Measurements from ENCODE around the gene IL20RB. TPM values are rescaled to one million over a fixed set of nuclear protein-coding genes. Genes with fewer than 3 reads are reported as not detected.

The IL20RB gene
- total and polyA plus RNA-seq, 2 donors from 2014 or later, result 0.79 TPM; not detected in 1

DNA sequence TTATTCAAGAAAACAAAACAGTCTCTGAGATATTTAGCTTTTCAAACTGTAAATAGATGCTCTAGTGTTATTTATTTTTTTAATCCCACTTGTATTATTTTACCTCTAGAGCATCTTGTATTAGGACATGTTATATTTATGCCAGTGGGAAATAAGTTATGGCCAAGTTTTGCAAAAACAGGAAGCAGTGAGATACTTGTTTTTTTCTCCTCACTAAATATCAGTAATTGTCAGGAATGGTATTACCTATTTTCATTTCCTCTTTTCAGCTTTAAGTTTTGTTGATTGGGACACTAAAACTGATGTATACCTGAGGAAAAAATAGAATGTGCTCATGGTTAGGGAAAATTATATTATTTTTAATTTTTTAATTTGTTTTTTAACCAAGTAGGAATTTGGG is 8.6 kb upstream of the IL20RB start:
- DNase-seq (no peak), FAIRE-seq (no peak)
- H3K4me1 ChIP-seq (ENCODE audit: control insufficient read depth in 2 of 3, insufficient read depth in 2 of 3, low read depth in 1 of 3, low read length in 3 of 3), result no peaks in the 10 kb centered on the region
- no peak overlapping the region for H3K4me3 ChIP-seq (ENCODE audit: low read length in 3 of 3)
- no peak overlapping the region for H3K27ac ChIP-seq (ENCODE audit: low read depth in 2 of 2, low read length in 2 of 2)
- H3K27me3 ChIP-seq (ENCODE audit: control insufficient read depth, insufficient read depth, low read length), result no peaks in the 10 kb centered on the region
- TF ChIP-seq CTCF (IDR thresholded peaks at IDR 0.05; ENCODE audit: borderline replicate concordance, extremely low read depth, insufficient read depth), result no peak
- intact Hi-C loops (cut with DNase I), result no loop called here
- no peaks in the 10 kb centered on the region for H3K36me3 ChIP-seq (ENCODE audit: control insufficient read depth in 2 of 3, insufficient read depth in 3 of 3, low read length in 3 of 3)
- H3K9me3 ChIP-seq (ENCODE audit: control insufficient read depth in 2 of 3, insufficient read depth in 1 of 3, low read length in 3 of 3), result no peaks in the 10 kb centered on the region
- no peak overlapping the region for H3K9ac ChIP-seq (ENCODE audit: low read length in 3 of 3)

- TF ChIP-seq CTCF (IDR thresholded peaks at IDR 0.05; ENCODE audit: borderline replicate concordance, extremely low read depth, insufficient read depth), result no peak
- intact Hi-C loops (cut with DNase I), result no loop called here
- DNase-seq, result no peak
Observed at GRCh38 chr3:136949708-136950107, 8.1 kb upstream of the IL20RB start.

GRCh38 chr3:136950623-136951022 is 7.2 kb upstream of the IL20RB start:
- no peak for TF ChIP-seq CTCF (IDR thresholded peaks at IDR 0.05; ENCODE audit: borderline replicate concordance, extremely low read depth, insufficient read depth)
- no peak overlapping the region for H3K9ac ChIP-seq (ENCODE audit: low read length in 3 of 3)
- H3K27me3 ChIP-seq (ENCODE audit: control insufficient read depth, insufficient read depth, low read length), result no peaks in the 10 kb centered on the region
- no peak overlapping the region for H3K27ac ChIP-seq (ENCODE audit: low read depth in 2 of 2, low read length in 2 of 2)
- DNase-seq (no peak), FAIRE-seq (no peak)
- peaks cover 0 to 10% (median 4%) of the 10 kb centered on the region in 3 donors for H3K4me1 ChIP-seq (ENCODE audit: control insufficient read depth in 2 of 3, insufficient read depth in 2 of 3, low read depth in 1 of 3, low read length in 3 of 3)
- no peaks in the 10 kb centered on the region for H3K36me3 ChIP-seq (ENCODE audit: control insufficient read depth in 2 of 3, insufficient read depth in 3 of 3, low read length in 3 of 3)
- intact Hi-C loops (cut with DNase I), result no loop called here
- no peak overlapping the region for H3K4me3 ChIP-seq (ENCODE audit: low read length in 3 of 3)
- no peaks in the 10 kb centered on the region for H3K9me3 ChIP-seq (ENCODE audit: control insufficient read depth in 2 of 3, insufficient read depth in 1 of 3, low read length in 3 of 3)

More at GRCh38 chr3:136949708-136950107, 8.1 kb upstream of the IL20RB start:
- Histone ChIP-seq H3K4me3 (ENCODE audit: low read length in 3 of 3) (no peak overlapping the region), H3K9ac (ENCODE audit: low read length in 3 of 3) (no peak overlapping the region), H3K27ac (ENCODE audit: low read depth in 2 of 2, low read length in 2 of 2) (no peak overlapping the region), H3K4me1 (ENCODE audit: control insufficient read depth in 2 of 3, insufficient read depth in 2 of 3, low read depth in 1 of 3, low read length in 3 of 3) (peaks cover 0 to 5% (median 0%) of the 10 kb centered on the region in 3 donors), H3K36me3 (ENCODE audit: control insufficient read depth in 2 of 3, insufficient read depth in 3 of 3, low read length in 3 of 3) (no peaks in the 10 kb centered on the region), H3K9me3 (ENCODE audit: control insufficient read depth in 2 of 3, insufficient read depth in 1 of 3, low read length in 3 of 3) (no peaks in the 10 kb centered on the region), H3K27me3 (ENCODE audit: control insufficient read depth, insufficient read depth, low read length) (no peaks in the 10 kb centered on the region)
- FAIRE-seq, result peak; percentile 58

GRCh38 chr3:136952292-136952691 is 5.5 kb upstream of the IL20RB start:
- no peak overlapping the region for H3K4me3 ChIP-seq (ENCODE audit: low read length in 3 of 3)
- H3K27me3 ChIP-seq (ENCODE audit: control insufficient read depth, insufficient read depth, low read length), result no peaks in the 10 kb centered on the region
- no peaks in the 10 kb centered on the region for H3K9me3 ChIP-seq (ENCODE audit: control insufficient read depth in 2 of 3, insufficient read depth in 1 of 3, low read length in 3 of 3)
- peaks cover 0 to 13% (median 7%) of the 10 kb centered on the region in 3 donors for H3K4me1 ChIP-seq (ENCODE audit: control insufficient read depth in 2 of 3, insufficient read depth in 2 of 3, low read depth in 1 of 3, low read length in 3 of 3)
- H3K9ac ChIP-seq (ENCODE audit: low read length in 3 of 3), result no peak overlapping the region
- no peak for TF ChIP-seq CTCF (IDR thresholded peaks at IDR 0.05; ENCODE audit: borderline replicate concordance, extremely low read depth, insufficient read depth)
- intact Hi-C loops (cut with DNase I), result no loop called here
- H3K27ac ChIP-seq (ENCODE audit: low read depth in 2 of 2, low read length in 2 of 2), result no peak overlapping the region
- DNase-seq (no peak), FAIRE-seq (no peak)
- no peaks in the 10 kb centered on the region for H3K36me3 ChIP-seq (ENCODE audit: control insufficient read depth in 2 of 3, insufficient read depth in 3 of 3, low read length in 3 of 3)
